HepG2 (cell line): ENCODE results near the gene PTCRA. TPM values are rescaled to one million over a fixed set of nuclear protein-coding genes. Genes with fewer than 3 reads are reported as not detected.

Experiments used
- DMTF1 ChIP-seq: sonication (generic); formaldehyde crosslinking; IDR thresholded peaks from 2 replicates; pipeline ENCODE4 v1.4.0; 2020; ENCODE audit warnings: mild to moderate bottlenecking, missing genetic modification reagents
- E2F5 ChIP-seq: sonication (generic); formaldehyde crosslinking; conservative IDR thresholded peaks from 2 replicates; pipeline ENCODE4 v1.4.0; 2020; ENCODE audit warnings: missing genetic modification reagents
- GMEB1 ChIP-seq: sonication (generic); formaldehyde crosslinking; IDR thresholded peaks from 2 replicates; pipeline ENCODE4 v1.5.1; 2020; ENCODE audit warnings: missing genetic modification reagents, mild to moderate bottlenecking, borderline replicate concordance
- HNF1A ChIP-seq, 2 experiments: sonication (generic) in 1 of 2; formaldehyde crosslinking in 1 of 2; IDR thresholded peaks; 2 replicates each; pipeline versions ENCODE4 v1.4.0 to v1.6.1; 2016 to 2020; ENCODE audit warnings: borderline replicate concordance in 1 of 2, low read depth in 1 of 2, mild to moderate bottlenecking in 1 of 2, missing genetic modification reagents in 1 of 2
- KLF13 ChIP-seq: sonication (generic); formaldehyde crosslinking; IDR thresholded peaks from 2 replicates; pipeline ENCODE4 v1.4.0; 2020; ENCODE audit warnings: mild to moderate bottlenecking, missing genetic modification reagents
- MTA1 ChIP-seq: sonication (generic); formaldehyde crosslinking; IDR thresholded peaks from 2 replicates; pipeline ENCODE4 v1.4.0; 2020; ENCODE audit warnings: missing genetic modification reagents, mild to moderate bottlenecking, borderline replicate concordance
- RFX3 ChIP-seq: IDR thresholded peaks from 2 replicates; pipeline ENCODE4 v1.6.1; 2016; ENCODE audit warnings: missing biosample characterization, missing genetic modification reagents
- SMAD9 ChIP-seq: sonication (generic); formaldehyde crosslinking; IDR thresholded peaks from 2 replicates; pipeline ENCODE4 v1.5.1; 2020; ENCODE audit warnings: mild to moderate bottlenecking, missing genetic modification reagents
- STAT6 ChIP-seq: sonication (generic); formaldehyde crosslinking; IDR thresholded peaks from 2 replicates; pipeline ENCODE4 v1.4.0; 2020; ENCODE audit warnings: missing genetic modification reagents, mild to moderate bottlenecking, borderline replicate concordance
- ZBTB1 ChIP-seq: sonication (generic); formaldehyde crosslinking; IDR thresholded peaks from 2 replicates; pipeline ENCODE4 v1.4.0; 2020; ENCODE audit warnings: missing genetic modification reagents, borderline replicate concordance
- ZKSCAN5 ChIP-seq: sonication (generic); formaldehyde crosslinking; IDR thresholded peaks from 2 replicates; pipeline ENCODE4 v1.5.1; 2020; ENCODE audit warnings: mild to moderate bottlenecking, missing genetic modification reagents
- ZNF292 ChIP-seq: sonication (generic); formaldehyde crosslinking; IDR thresholded peaks from 2 replicates; pipeline ENCODE4 v1.8.1; 2022; ENCODE audit warnings: mild to moderate bottlenecking, low read depth, missing genetic modification reagents, borderline replicate concordance
- ZNF572 ChIP-seq: sonication (generic); formaldehyde crosslinking; IDR thresholded peaks from 2 replicates; pipeline ENCODE4 v1.5.1; 2020; ENCODE audit warnings: mild to moderate bottlenecking, missing genetic modification reagents
- polyA plus RNA-seq, 8 experiments: library from polyadenylated mRNA; depleted of rRNA in 3 of 8; stranded (reverse) in 7 of 8; unstranded in 1 of 8; fragments of >200 nt; fragmentation: Illumina TruSeq in 4 of 8; extraction: Trizol in 4 of 8; gene quantifications; 2 replicates each; pipeline versions ENCODE4 v1.2.1 to v1.2.3, GENCODE V29; 2011 to 2016; ENCODE audit warnings: low read depth in 4 of 8, missing spikeins in 1 of 8, mixed read lengths in 1 of 8; ENCODE audit not compliant: insufficient read depth in 1 of 8
- total RNA-seq, 5 experiments: library from RNA; depleted of rRNA; stranded (reverse); fragments of >200 nt; fragmentation: Illumina TruSeq; extraction: Trizol; gene quantifications; 2 replicates each; pipeline ENCODE4 v1.2.3, GENCODE V29; 2016; ENCODE audit warnings: low read depth in 1 of 5

PTCRA gene
- total and polyA plus RNA-seq, 2 of the 13 experiments (the other 11 are each of a cell fraction or from before 2014, with no cell fraction given): not detected

- TF ChIP-seq E2F5 (no peak), KLF13 (CRISPR knock-in tag) (no peak), ZBTB1 (CRISPR knock-in tag) (no peak), HNF1A (IDR thresholded peaks at IDR 0.05; ENCODE audit: low read depth) (no peak), HNF1A (CRISPR knock-in tag; IDR thresholded peaks at IDR 0.05; ENCODE audit: borderline replicate concordance) (no peak), GMEB1 (CRISPR knock-in tag) (no peak), ZNF292 (no peak), ZNF572 (CRISPR knock-in tag) (no peak), DMTF1 (CRISPR knock-in tag) (no peak), SMAD9 (CRISPR knock-in tag) (no peak), STAT6 (no peak), ZKSCAN5 (CRISPR knock-in tag) (no peak), MTA1 (CRISPR knock-in tag) (no peak), RFX3 (CRISPR knock-in tag) (no peak)
Observed at GRCh38 chr6:42877695-42878094, 38.2 kb upstream of the PTCRA start (continued).
